ENCODE data around the gene RHOJ. TPM values are rescaled to one million over a fixed set of nuclear protein-coding genes. Genes with fewer than 3 reads are reported as not detected.

Gene RHOJ
- total and polyA plus RNA-seq, 10 of the 15 experiments (the other 5 are each of a cell fraction or from before 2014, with no cell fraction given): not detected

- TF ChIP-seq, protein P1, sequence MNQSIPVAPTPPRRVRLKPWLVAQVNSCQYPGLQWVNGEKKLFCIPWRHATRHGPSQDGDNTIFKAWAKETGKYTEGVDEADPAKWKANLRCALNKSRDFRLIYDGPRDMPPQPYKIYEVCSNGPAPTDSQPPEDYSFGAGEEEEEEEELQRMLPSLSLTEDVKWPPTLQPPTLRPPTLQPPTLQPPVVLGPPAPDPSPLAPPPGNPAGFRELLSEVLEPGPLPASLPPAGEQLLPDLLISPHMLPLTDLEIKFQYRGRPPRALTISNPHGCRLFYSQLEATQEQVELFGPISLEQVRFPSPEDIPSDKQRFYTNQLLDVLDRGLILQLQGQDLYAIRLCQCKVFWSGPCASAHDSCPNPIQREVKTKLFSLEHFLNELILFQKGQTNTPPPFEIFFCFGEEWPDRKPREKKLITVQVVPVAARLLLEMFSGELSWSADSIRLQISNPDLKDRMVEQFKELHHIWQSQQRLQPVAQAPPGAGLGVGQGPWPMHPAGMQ (IDR thresholded peaks at IDR 0.05; ENCODE audit: borderline replicate concordance): no peak
- TF ChIP-seq CUX1 (IDR thresholded peaks at IDR 0.05; ENCODE audit: insufficient replicate concordance, low read depth, low read length): no peak
- TF ChIP-seq, protein P2, sequence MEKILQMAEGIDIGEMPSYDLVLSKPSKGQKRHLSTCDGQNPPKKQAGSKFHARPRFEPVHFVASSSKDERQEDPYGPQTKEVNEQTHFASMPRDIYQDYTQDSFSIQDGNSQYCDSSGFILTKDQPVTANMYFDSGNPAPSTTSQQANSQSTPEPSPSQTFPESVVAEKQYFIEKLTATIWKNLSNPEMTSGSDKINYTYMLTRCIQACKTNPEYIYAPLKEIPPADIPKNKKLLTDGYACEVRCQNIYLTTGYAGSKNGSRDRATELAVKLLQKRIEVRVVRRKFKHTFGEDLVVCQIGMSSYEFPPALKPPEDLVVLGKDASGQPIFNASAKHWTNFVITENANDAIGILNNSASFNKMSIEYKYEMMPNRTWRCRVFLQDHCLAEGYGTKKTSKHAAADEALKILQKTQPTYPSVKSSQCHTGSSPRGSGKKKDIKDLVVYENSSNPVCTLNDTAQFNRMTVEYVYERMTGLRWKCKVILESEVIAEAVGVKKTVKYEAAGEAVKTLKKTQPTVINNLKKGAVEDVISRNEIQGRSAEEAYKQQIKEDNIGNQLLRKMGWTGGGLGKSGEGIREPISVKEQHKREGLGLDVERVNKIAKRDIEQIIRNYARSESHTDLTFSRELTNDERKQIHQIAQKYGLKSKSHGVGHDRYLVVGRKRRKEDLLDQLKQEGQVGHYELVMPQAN (conservative IDR thresholded peaks at IDR 0.05): no peak
These were observed 24.2 kb upstream of the RHOJ start (continued) for GRCh38 chr14:63180011-63180410.
